GM19463 (cell line): ENCODE results near the gene SIGLEC8.
"Not testable (repeated sequence)": the region's sequence is repeated elsewhere in the genome, so short reads cannot be mapped to it uniquely, and the experiment has no call there.

Source experiments
- ATAC-seq: cut with Tn5 transposase; IDR thresholded peaks from one replicate; pipeline ENCODE4 v1.9.1; 2021; ENCODE audit warnings: mild to moderate bottlenecking, moderate library complexity; ENCODE audit not compliant: unreplicated experiment

Gene SIGLEC8

GRCh38 chr19:51458051-51458645, at the start of gene SIGLEC8:
Gene SIGLEC8 (minus strand): TSS chr19:51458454. CDS start chr19:51458387, 67 bp downstream.
- no peak for ATAC-seq

GRCh38 chr19:51507640-51508058, 49.4 kb upstream of the SIGLEC8 start:
- ATAC-seq: no peak

GRCh38 chr19:51507192-51507591, 48.9 kb upstream of the SIGLEC8 start:
- no peak for ATAC-seq

- no peak for ATAC-seq
Observed at GRCh38 chr19:51505904-51506303, 47.6 kb upstream of the SIGLEC8 start.

- no peak for ATAC-seq
Observed at GRCh38 chr19:51503896-51504295, 45.6 kb upstream of the SIGLEC8 start.

GRCh38 chr19:51503286-51503817, 45.1 kb upstream of the SIGLEC8 start:
- ATAC-seq: no peak

- no peak for ATAC-seq
Observed at GRCh38 chr19:51501594-51502263, 43.5 kb upstream of the SIGLEC8 start, which contains the start of gene SIGLEC12. Gene SIGLEC12 (minus strand): TSS chr19:51501800. CDS start chr19:51501733, 67 bp downstream.

GRCh38 chr19:51500931-51501330, 42.7 kb upstream of the SIGLEC8 start:
- not testable (repeated sequence) for ATAC-seq

- ATAC-seq: no peak
Observed at GRCh38 chr19:51497666-51498065, 39.4 kb upstream of the SIGLEC8 start.

GRCh38 chr19:51493776-51494175, 35.5 kb upstream of the SIGLEC8 start:
- ATAC-seq: no peak

GRCh38 chr19:51491586-51491985, 33.3 kb upstream of the SIGLEC8 start:
- ATAC-seq: no peak

GRCh38 chr19:51490676-51491075, 32.4 kb upstream of the SIGLEC8 start:
- ATAC-seq: no peak

- no peak for ATAC-seq
Observed at GRCh38 chr19:51489113-51489512, 30.9 kb upstream of the SIGLEC8 start.

GRCh38 chr19:51488491-51488890, 30.2 kb upstream of the SIGLEC8 start:
- ATAC-seq: no peak

GRCh38 chr19:51485960-51486660, 27.9 kb upstream of the SIGLEC8 start:
- ATAC-seq: no peak

- ATAC-seq: no peak
Observed at GRCh38 chr19:51480590-51480989, 22.3 kb upstream of the SIGLEC8 start.

- ATAC-seq: no peak
Observed at GRCh38 chr19:51479531-51480331, 21.5 kb upstream of the SIGLEC8 start.

- no peak for ATAC-seq
Observed at GRCh38 chr19:51478381-51479234, 20.4 kb upstream of the SIGLEC8 start, which contains the start of gene CEACAM18. Gene CEACAM18 (plus strand): TSS chr19:51478539.

- no peak for ATAC-seq
Observed at GRCh38 chr19:51477344-51477743, 19.1 kb upstream of the SIGLEC8 start.

GRCh38 chr19:51476164-51476563, 17.9 kb upstream of the SIGLEC8 start:
- ATAC-seq: no peak
